ENCODE measurements around the gene STAM.
A peak's percentile ranks its signal among the peaks of the same experiment; 100 is the strongest.

The STAM gene

DNA sequence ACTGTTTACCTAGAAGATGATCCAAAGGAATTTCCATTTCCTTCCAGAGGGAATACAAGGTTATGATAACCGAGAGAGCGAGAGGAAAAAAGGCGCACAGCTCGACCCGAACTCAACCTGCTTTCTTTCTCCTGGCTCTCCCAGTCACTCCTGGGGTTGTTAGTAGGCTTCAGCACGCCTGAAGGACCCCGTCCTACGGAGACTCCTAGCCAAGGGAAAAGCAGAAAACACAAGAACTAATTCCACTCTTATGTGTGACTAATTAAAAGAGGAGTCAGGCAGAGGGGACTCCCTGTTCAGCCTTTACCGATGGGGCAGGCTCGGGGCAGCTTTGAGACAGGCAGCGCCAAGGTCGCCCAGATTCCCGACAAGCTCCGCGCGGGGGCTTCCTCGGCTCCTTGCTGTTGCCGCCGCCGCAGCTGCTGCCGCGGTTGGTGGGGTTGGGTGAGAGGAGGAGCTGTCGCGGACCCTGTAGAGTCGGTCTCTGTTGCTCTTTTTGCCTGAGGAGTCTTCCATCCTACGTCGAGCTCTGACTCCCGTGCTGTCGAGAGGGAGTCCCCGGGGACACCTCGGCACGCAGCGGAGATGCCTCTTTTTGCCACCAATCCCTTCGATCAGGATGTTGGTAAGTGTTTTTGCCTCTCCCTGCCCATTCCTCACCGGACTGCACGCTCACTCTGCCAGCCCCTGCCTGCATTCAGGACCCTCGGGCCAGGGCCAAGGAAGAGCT, at the start of gene STAM (continued):
- TF ChIP-seq, protein P1, sequence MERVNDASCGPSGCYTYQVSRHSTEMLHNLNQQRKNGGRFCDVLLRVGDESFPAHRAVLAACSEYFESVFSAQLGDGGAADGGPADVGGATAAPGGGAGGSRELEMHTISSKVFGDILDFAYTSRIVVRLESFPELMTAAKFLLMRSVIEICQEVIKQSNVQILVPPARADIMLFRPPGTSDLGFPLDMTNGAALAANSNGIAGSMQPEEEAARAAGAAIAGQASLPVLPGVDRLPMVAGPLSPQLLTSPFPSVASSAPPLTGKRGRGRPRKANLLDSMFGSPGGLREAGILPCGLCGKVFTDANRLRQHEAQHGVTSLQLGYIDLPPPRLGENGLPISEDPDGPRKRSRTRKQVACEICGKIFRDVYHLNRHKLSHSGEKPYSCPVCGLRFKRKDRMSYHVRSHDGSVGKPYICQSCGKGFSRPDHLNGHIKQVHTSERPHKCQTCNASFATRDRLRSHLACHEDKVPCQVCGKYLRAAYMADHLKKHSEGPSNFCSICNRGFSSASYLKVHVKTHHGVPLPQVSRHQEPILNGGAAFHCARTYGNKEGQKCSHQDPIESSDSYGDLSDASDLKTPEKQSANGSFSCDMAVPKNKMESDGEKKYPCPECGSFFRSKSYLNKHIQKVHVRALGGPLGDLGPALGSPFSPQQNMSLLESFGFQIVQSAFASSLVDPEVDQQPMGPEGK (tag by site-specific recombination; IDR thresholded peaks at IDR 0.05): 0 out of 2 replicates have a peak, but pooled peaks have one; percentile 7
- TF ChIP-seq ZNF660 (tag by site-specific recombination; IDR thresholded peaks at IDR 0.05): peak; percentile 25; the same call in 1 of the 2 replicates
- no peak for TF ChIP-seq ZNF792 (tag by site-specific recombination; IDR thresholded peaks at IDR 0.05)
- 0 out of 2 replicates have a peak, but pooled peaks have one; percentile 56 for TF ChIP-seq ZNF561 (tag by site-specific recombination; IDR thresholded peaks at IDR 0.05; ENCODE audit: borderline replicate concordance)
- no peak for TF ChIP-seq ZNF221 (tag by site-specific recombination; IDR thresholded peaks at IDR 0.05; ENCODE audit: borderline replicate concordance)
- no peak for TF ChIP-seq ZNF549 (tag by site-specific recombination; IDR thresholded peaks at IDR 0.05)
- TF ChIP-seq KLF7 (tag by site-specific recombination; IDR thresholded peaks at IDR 0.05; ENCODE audit: borderline replicate concordance): no peak
- 0 out of 2 replicates have a peak, but pooled peaks have one; percentile 1 for TF ChIP-seq KLF9 (tag by site-specific recombination; IDR thresholded peaks at IDR 0.05; ENCODE audit: low read depth)
- TF ChIP-seq PRDM1 (tag by site-specific recombination; IDR thresholded peaks at IDR 0.05): peak; percentile 32; the same call in 1 of the 2 replicates
- TF ChIP-seq SP7 (tag by site-specific recombination; IDR thresholded peaks at IDR 0.05): peak; percentile 40; the same call in 1 of the 2 replicates
- TF ChIP-seq KLF10 (tag by site-specific recombination; IDR thresholded peaks at IDR 0.05): peak; percentile 76
- no peak for TF ChIP-seq ZNF211 (tag by site-specific recombination; IDR thresholded peaks at IDR 0.05; ENCODE audit: low read depth)

GRCh38 chr10:17597386-17597785, 46.6 kb upstream of the STAM start:
- ChIA-PET CTCF (interaction anchor here (0.6 to 1.0 kb wide), 5 partner anchors 9 to 1052 kb away, joined by 3 to 4 read pairs (median 3); no protein-coding TSS in a partner anchor), POLR2A (no interaction called here)
- H3K36me3 ChIP-seq (ENCODE audit: control insufficient read depth in 2 of 2, insufficient read depth in 1 of 2, low read length in 2 of 2): no peaks in the 10 kb centered on the region; a peak in 1 of 3 replicates
- no peak overlapping the region for H3K4me3 ChIP-seq (ENCODE audit: low read depth, low read length)
- no peaks in the 10 kb centered on the region for H3K4me1 ChIP-seq (ENCODE audit: control insufficient read depth, insufficient read depth, low read length)
- H3K27ac ChIP-seq (ENCODE audit: extremely low read depth, low read depth, low read length): no peak overlapping the region
- TF ChIP-seq ZNF274 (IDR thresholded peaks at IDR 0.05; ENCODE audit: low read length) (no peak), ZNF274 (tag by site-specific recombination; IDR thresholded peaks at IDR 0.05; ENCODE audit: borderline replicate concordance) (no peak)
- H3K9me3 ChIP-seq (ENCODE audit: control insufficient read depth, insufficient read depth, low read depth, low read length): no peaks in the 10 kb centered on the region

DNA sequence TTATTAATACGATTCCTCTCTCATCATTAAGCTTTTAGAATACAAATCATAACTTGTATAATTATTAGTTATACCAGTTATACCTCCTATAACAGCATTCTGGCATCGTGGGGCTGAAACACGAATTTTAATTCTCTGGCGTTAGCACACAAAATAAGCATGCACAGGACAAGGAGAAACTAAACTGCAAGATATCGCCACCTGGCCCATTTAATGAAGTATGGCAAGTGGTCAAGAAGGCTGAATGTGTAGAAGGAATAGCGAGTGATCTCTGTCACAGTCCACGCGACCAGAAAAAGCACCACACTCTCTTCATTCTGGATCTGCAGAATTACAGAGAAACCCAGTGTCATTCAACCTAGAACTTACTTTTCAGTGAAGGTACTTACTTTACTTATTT, 44.9 kb upstream of the STAM start:
- no peaks in the 10 kb centered on the region; a peak in 1 of 3 replicates for H3K36me3 ChIP-seq (ENCODE audit: control insufficient read depth in 2 of 2, insufficient read depth in 1 of 2, low read length in 2 of 2)
- POLR2A ChIA-PET: no interaction called here
- H3K4me3 ChIP-seq (ENCODE audit: low read depth, low read length): no peak overlapping the region
- 0 out of 2 replicates have a peak, but pooled peaks have one; percentile 6 for TF ChIP-seq ZNF654 (tag by site-specific recombination; IDR thresholded peaks at IDR 0.05; ENCODE audit: low read depth)
- no peak for TF ChIP-seq ZNF544 (tag by site-specific recombination; IDR thresholded peaks at IDR 0.05)
- TF ChIP-seq ZNF311 (tag by site-specific recombination; IDR thresholded peaks at IDR 0.05; ENCODE audit: borderline replicate concordance): no peak
- TF ChIP-seq CTCF (tag by site-specific recombination; IDR thresholded peaks at IDR 0.05): peak; percentile 35; the same call in 1 of the 2 replicates
- no peak for TF ChIP-seq OVOL3 (tag by site-specific recombination; IDR thresholded peaks at IDR 0.05)
- H3K9me3 ChIP-seq (ENCODE audit: control insufficient read depth, insufficient read depth, low read depth, low read length): no peaks in the 10 kb centered on the region
- H3K4me1 ChIP-seq (ENCODE audit: control insufficient read depth, insufficient read depth, low read length): no peaks in the 10 kb centered on the region
- CTCF ChIA-PET: interaction anchor here (0.6 to 0.9 kb wide), 9 partner anchors 8 to 724 kb away, joined by 3 to 5 read pairs (median 4); no protein-coding TSS in a partner anchor
- no peak overlapping the region for H3K27ac ChIP-seq (ENCODE audit: extremely low read depth, low read depth, low read length)
